SK-N-SH (cell line): ENCODE measurements around the gene GAPVD1. TPM values are rescaled to one million over a fixed set of nuclear protein-coding genes. Genes with fewer than 3 reads are reported as not detected.
"Not testable (repeated sequence)": the region's sequence is repeated elsewhere in the genome, so short reads cannot be mapped to it uniquely, and the experiment has no call there.

Experiments used
- CTCF ChIA-PET: fragments of 300-600, 350-600 bp; formaldehyde crosslinking; extraction: SDS; loops from one replicate; lab custom pipeline; 2021; lab: Yijun Ruan, JAX
- POLR2A ChIA-PET: fragments of 350-600 bp; sonication (Branson Sonifier 250); formaldehyde crosslinking; extraction: SDS; loops from one replicate; lab custom pipeline; 2020; ENCODE audit warnings: antibody characterized with exemption, inconsistent platforms; lab: Yijun Ruan, JAX
- DNase-seq: peaks from one replicate; pipeline ENCODE4 v3.0.0; 2012
- H2AFZ ChIP-seq: fragments of 200-600 bp; sonication (generic); 2 replicates; pipeline ENCODE4 v1.8.1; 2016; ENCODE audit warnings: antibody characterized with exemption, mild to moderate bottlenecking, low read depth
- H3F3A ChIP-seq: fragments of 200-600 bp; sonication (generic); replicated peaks from 2 replicates; pipeline ENCODE3; 2016; ENCODE audit warnings: antibody characterized with exemption, mild to moderate bottlenecking; ENCODE audit not compliant: insufficient read depth
- H3K27ac ChIP-seq, 2 experiments: fragments of 200-500 bp in 1 of 2; fragments of 200-600 bp in 1 of 2; sonication (Bioruptor generic) in 1 of 2; sonication (generic), shearing (Covaris generic) in 1 of 2; 2 replicates each; pipeline versions ENCODE4 v1.5.1 to v1.6.1; 2014 to 2016; ENCODE audit warnings: low read depth in 2 of 2, inconsistent platforms in 1 of 2, low read length in 1 of 2, mild to moderate bottlenecking in 1 of 2, mixed read lengths in 1 of 2
- H3K27me3 ChIP-seq: fragments of 200-600 bp; sonication (generic), shearing (Covaris generic); 2 replicates; pipeline ENCODE4 v1.6.1; 2016; ENCODE audit warnings: mixed run types; ENCODE audit not compliant: insufficient read depth
- H3K36me3 ChIP-seq, 2 experiments: fragments of 200-500 bp in 1 of 2; fragments of 200-600 bp in 1 of 2; sonication (Bioruptor generic) in 1 of 2; sonication (generic) in 1 of 2; replicated peaks in 1 of 2; 2 replicates each; pipeline versions ENCODE3 to v1.5.1; 2014 to 2016; ENCODE audit warnings: low read length in 1 of 2, mild to moderate bottlenecking in 1 of 2; ENCODE audit not compliant: insufficient read depth in 2 of 2, control insufficient read depth in 1 of 2
- H3K4me1 ChIP-seq, 2 experiments: fragments of 200-500 bp in 1 of 2; fragments of 200-600 bp in 1 of 2; sonication (Bioruptor generic) in 1 of 2; sonication (generic), shearing (Covaris generic) in 1 of 2; 2 replicates each; pipeline versions ENCODE4 v1.5.1 to v1.6.1; 2014 to 2016; ENCODE audit warnings: low read depth in 1 of 2, low read length in 1 of 2, mixed run types in 1 of 2; ENCODE audit not compliant: insufficient read depth in 2 of 2, control insufficient read depth in 1 of 2
- H3K4me2 ChIP-seq: fragments of 200-600 bp; sonication (generic), shearing (Covaris generic); 2 replicates; pipeline ENCODE4 v1.6.1; 2017; ENCODE audit warnings: mixed run types
- H3K4me3 ChIP-seq, 2 experiments: fragments of 200-500 bp in 1 of 2; fragments of 200-600 bp in 1 of 2; sonication (Bioruptor generic) in 1 of 2; sonication (generic), shearing (Covaris generic) in 1 of 2; 2 replicates each; pipeline versions ENCODE4 v1.5.1 to v1.8.1; 2014 to 2016; ENCODE audit warnings: low read depth in 2 of 2, inconsistent platforms in 1 of 2, low read length in 1 of 2, mild to moderate bottlenecking in 1 of 2, mixed read lengths in 1 of 2, moderate library complexity in 1 of 2
- H3K79me2 ChIP-seq: fragments of 200-600 bp; sonication (generic); 2 replicates; pipeline ENCODE4 v1.8.1; 2017; ENCODE audit warnings: mild to moderate bottlenecking; ENCODE audit not compliant: insufficient read depth
- H3K9ac ChIP-seq: fragments of 200-600 bp; sonication (generic); 2 replicates; pipeline ENCODE4 v1.6.1; 2017; ENCODE audit warnings: mixed run types
- H3K9me2 ChIP-seq: fragments of 200-600 bp; sonication (generic); 2 replicates; pipeline ENCODE4 v1.6.1; 2017; ENCODE audit warnings: mixed run types
- H3K9me3 ChIP-seq: fragments of 200-600 bp; sonication (generic); 2 replicates; pipeline ENCODE4 v1.6.1; 2017; ENCODE audit warnings: mixed run types, mild to moderate bottlenecking, moderate library complexity
- H4K20me1 ChIP-seq: fragments of 200-600 bp; sonication (generic); 2 replicates; pipeline ENCODE4 v1.6.1; 2017; ENCODE audit warnings: mild to moderate bottlenecking, mixed run types; ENCODE audit not compliant: insufficient read depth
- EZH2phosphoT487 ChIP-seq: fragments of 200-600 bp; sonication (generic); IDR thresholded peaks from 2 replicates; pipeline ENCODE4 v1.6.1; 2017; ENCODE audit warnings: low read depth, mixed run types, mild to moderate bottlenecking, antibody characterized with exemption, moderate library complexity, borderline replicate concordance
- GABPA ChIP-seq: IDR thresholded peaks from 2 replicates; pipeline ENCODE4 v1.4.0; 2012; ENCODE audit warnings: low read depth, mild to moderate bottlenecking
- MEF2A ChIP-seq: IDR thresholded peaks from 2 replicates; pipeline ENCODE4 v1.4.0; 2012; ENCODE audit warnings: low read depth, borderline replicate concordance
- NFIC ChIP-seq: IDR thresholded peaks from 2 replicates; pipeline ENCODE4 v1.4.0; 2012; ENCODE audit warnings: borderline replicate concordance
- RFX5 ChIP-seq: IDR thresholded peaks from 2 replicates; pipeline ENCODE4 v1.6.1; 2012; ENCODE audit warnings: mild to moderate bottlenecking, improper control_type of control experiment, low read length
- RXRA ChIP-seq: IDR thresholded peaks from 2 replicates; pipeline ENCODE4 v1.4.0; 2012; ENCODE audit warnings: low read depth, mild to moderate bottlenecking, borderline replicate concordance
- SMC3 ChIP-seq: IDR thresholded peaks from 2 replicates; pipeline ENCODE4 v1.6.1; 2012; ENCODE audit warnings: low read depth, low read length, improper control_type of control experiment
- TCF12 ChIP-seq: IDR thresholded peaks from 2 replicates; pipeline ENCODE4 v1.4.0; 2012
- TEAD4 ChIP-seq: IDR thresholded peaks from 2 replicates; pipeline ENCODE4 v1.4.0; 2012; ENCODE audit warnings: mild to moderate bottlenecking, borderline replicate concordance; ENCODE audit not compliant: insufficient read depth
- WGBS: methylation state at CpG from one replicate; pipeline ENCODE4 v1.1.6; 2017; ENCODE audit warnings: low lambda C conversion rate; 5-methylcytosine and 5-hydroxymethylcytosine counted together
- polyA plus RNA-seq, 3 experiments: library from polyadenylated mRNA; depleted of rRNA; stranded (reverse); fragments of >200 nt; gene quantifications; 2 replicates each; pipeline ENCODE4 v1.2.3, GENCODE V29; 2012
- TF ChIP-seq, protein P1 (sequence below): fragments of 200-600 bp; sonication (generic); IDR thresholded peaks from 2 replicates; pipeline ENCODE4 v1.6.1; 2017; ENCODE audit warnings: antibody characterized with exemption, mild to moderate bottlenecking, moderate library complexity
- TF ChIP-seq, protein P2 (sequence below): IDR thresholded peaks from 2 replicates; pipeline ENCODE4 v1.4.0; 2012; ENCODE audit warnings: low read depth
- TF ChIP-seq, protein P3 (sequence below): IDR thresholded peaks from 2 replicates; pipeline ENCODE4; 2012
- TF ChIP-seq, protein P4 (sequence below): fragments of 150-350 bp; IDR thresholded peaks from 2 replicates; pipeline ENCODE4 v1.6.1; 2016; ENCODE audit warnings: mild to moderate bottlenecking, low read depth, low read length

GAPVD1 gene
- polyA plus RNA-seq, 1 of the 3 experiments (the other 2 are of a cell fraction) = 10.5 TPM

DNA sequence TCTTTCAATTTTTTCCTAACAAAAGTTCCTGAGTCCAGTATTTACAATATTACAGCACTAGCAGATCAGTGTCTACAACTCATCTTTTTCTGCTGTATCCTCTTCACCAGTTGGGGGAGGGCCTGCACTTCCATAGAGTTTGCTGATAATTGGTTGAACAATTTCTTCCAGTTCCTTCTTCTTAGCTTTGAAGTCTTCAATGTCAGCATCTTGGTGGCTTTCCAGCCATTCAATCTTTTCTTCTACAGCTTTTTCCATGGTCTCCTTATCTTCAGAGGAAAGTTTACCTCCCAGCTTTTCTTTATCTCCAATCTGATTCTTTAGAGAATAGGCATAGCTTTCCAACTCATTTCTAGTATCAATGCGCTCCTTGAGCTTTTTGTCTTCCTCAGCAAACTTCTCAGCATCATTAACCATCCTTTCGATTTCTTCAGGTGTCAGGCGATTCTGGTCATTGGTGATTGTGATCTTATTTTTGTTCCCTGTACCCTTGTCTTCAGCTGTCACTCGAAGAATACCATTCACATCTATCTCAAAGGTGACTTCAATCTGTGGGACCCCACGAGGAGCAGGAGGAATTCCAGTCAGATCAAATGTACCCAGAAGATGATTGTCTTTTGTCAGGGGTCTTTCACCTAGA, 25.0 kb upstream of the GAPVD1 start:
- TF ChIP-seq, protein P1, sequence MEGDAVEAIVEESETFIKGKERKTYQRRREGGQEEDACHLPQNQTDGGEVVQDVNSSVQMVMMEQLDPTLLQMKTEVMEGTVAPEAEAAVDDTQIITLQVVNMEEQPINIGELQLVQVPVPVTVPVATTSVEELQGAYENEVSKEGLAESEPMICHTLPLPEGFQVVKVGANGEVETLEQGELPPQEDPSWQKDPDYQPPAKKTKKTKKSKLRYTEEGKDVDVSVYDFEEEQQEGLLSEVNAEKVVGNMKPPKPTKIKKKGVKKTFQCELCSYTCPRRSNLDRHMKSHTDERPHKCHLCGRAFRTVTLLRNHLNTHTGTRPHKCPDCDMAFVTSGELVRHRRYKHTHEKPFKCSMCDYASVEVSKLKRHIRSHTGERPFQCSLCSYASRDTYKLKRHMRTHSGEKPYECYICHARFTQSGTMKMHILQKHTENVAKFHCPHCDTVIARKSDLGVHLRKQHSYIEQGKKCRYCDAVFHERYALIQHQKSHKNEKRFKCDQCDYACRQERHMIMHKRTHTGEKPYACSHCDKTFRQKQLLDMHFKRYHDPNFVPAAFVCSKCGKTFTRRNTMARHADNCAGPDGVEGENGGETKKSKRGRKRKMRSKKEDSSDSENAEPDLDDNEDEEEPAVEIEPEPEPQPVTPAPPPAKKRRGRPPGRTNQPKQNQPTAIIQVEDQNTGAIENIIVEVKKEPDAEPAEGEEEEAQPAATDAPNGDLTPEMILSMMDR = 0 out of 2 replicates have a peak, but pooled peaks have one; percentile 14
- TF ChIP-seq, all 33 proteins: peak for 1; not testable (repeated sequence) for 32
- H2AFZ ChIP-seq, H3K9me2 ChIP-seq, H3K27me3 ChIP-seq, H3K9ac ChIP-seq, POLR2A ChIA-PET, H3K9me3 ChIP-seq, DNase-seq: not testable (repeated sequence)
- Histone ChIP-seq H3K79me2 (peaks cover 65% of the 10 kb centered on the region), H3K4me1 (peaks cover 17 to 24% of the 10 kb centered on the region in 2 experiments), H3F3A (peaks cover 50% of the 10 kb centered on the region), H4K20me1 (peaks cover 70% of the 10 kb centered on the region), H3K27ac (peak overlapping the region in 1 of 2 experiments; percentile 96; a peak in 2 of 4 replicates), H3K36me3 (peaks cover 51 to 70% of the 10 kb centered on the region in 2 experiments), H3K4me3 (peak overlapping the region; percentile 15 to 32; a peak in 3 of 4 replicates), H3K4me2 (peak overlapping the region; percentile 92)
- CTCF ChIA-PET = interaction anchor here (2.0 kb wide), 1 partner anchor 33 kb away, joined by 5 read pairs; no protein-coding TSS in a partner anchor
- 77% methylated on average over 5 of the region's 5 CpGs for WGBS

DNA sequence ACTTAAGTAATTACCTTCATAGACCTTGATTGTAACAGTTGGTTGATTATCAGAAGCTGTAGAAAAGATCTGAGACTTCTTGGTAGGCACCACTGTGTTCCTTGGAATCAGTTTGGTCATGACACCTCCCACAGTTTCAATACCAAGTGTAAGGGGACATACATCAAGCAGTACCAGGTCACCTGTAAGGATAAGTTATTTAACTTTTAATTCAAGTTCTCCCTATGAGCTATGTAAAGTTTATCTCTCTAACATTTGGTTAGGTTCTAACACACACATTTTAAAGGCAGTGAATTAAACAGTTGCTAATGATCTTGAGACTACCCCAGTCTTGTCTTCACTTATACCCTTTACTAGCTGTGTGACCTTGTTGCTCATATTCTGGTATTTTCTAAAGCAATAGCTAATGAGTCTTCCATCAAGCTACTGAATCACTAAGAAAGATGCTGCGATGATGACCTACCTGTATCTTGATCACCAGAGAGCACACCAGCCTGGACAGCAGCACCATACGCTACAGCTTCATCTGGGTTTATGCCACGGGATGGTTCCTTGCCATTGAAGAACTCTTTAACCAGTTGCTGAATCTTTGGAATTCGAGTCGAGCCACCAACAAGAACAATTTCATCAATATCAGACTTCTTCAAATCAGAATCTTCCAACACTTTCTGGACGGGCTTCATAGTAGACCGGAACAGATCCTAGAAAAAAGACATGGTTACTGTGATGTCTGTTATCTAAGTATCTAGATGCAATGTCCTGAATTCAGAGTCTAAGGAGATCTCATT, 23.3 kb upstream of the GAPVD1 start:
- H4K20me1 ChIP-seq = peaks cover 70% of the 10 kb centered on the region
- CTCF ChIA-PET = interaction anchor here (2.0 kb wide), 1 partner anchor 31 kb away, joined by 5 read pairs; no protein-coding TSS in a partner anchor
- WGBS = 81% methylated on average over 7 of the region's 7 CpGs
- H3K27me3 ChIP-seq = no peaks in the 10 kb centered on the region
- peak overlapping the region; percentile 83 to 100 for H3K4me3 ChIP-seq
- H3K9me3 ChIP-seq = no peaks in the 10 kb centered on the region
- H3K9me2 ChIP-seq = no peaks in the 10 kb centered on the region
- peaks cover 75% of the 10 kb centered on the region for H3K79me2 ChIP-seq
- H3K36me3 ChIP-seq = peaks cover 48 to 63% of the 10 kb centered on the region in 2 experiments
- H2AFZ ChIP-seq = no peak overlapping the region
- peak overlapping the region; percentile 92 for H3K4me2 ChIP-seq
- peaks cover 20 to 30% of the 10 kb centered on the region in 2 experiments for H3K4me1 ChIP-seq
- peak overlapping the region; percentile 98 for H3K9ac ChIP-seq
- TF ChIP-seq RXRA = no peak
- no peak for TF ChIP-seq MEF2A
- peaks cover 54% of the 10 kb centered on the region for H3F3A ChIP-seq
- POLR2A ChIA-PET = interaction anchor here (1.3 kb wide), 1 partner anchor 48 kb away, joined by 3 read pairs; no protein-coding TSS in a partner anchor
- no peak for DNase-seq
- peak overlapping the region in 1 of 2 experiments; percentile 96; a peak in 1 of 4 replicates for H3K27ac ChIP-seq

DNA sequence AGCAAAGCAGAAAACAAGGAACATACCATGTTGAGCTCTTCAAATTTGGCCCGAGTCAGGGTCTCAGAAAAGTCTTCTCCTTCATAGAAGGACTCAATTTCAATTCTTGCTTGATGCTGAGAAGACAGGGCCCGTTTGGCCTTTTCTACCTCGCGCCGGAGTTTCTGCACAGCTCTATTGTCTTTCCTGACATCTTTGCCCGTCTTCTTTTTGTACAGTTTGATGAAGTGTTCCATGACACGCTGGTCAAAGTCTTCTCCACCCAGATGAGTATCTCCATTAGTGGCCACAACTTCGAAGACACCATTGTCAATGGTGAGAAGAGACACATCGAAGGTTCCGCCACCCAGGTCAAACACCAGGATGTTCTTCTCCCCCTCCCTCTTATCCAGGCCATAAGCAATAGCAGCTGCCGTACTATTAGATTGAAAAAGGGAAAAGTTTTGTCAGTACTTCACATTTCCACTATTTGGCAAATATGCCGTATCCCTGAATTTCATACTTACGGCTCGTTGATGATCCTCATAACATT, 22.6 kb upstream of the GAPVD1 start:
- peak overlapping the region; percentile 92 for H3K4me2 ChIP-seq
- peaks cover 20 to 34% of the 10 kb centered on the region in 2 experiments for H3K4me1 ChIP-seq
- H3K9ac ChIP-seq = peak overlapping the region; percentile 98; the same call in 1 of the 2 replicates
- peak overlapping the region; percentile 83 to 100 for H3K4me3 ChIP-seq
- no peaks in the 10 kb centered on the region for H3K9me2 ChIP-seq
- POLR2A ChIA-PET = no interaction called here
- no peaks in the 10 kb centered on the region for H3K27me3 ChIP-seq
- H3F3A ChIP-seq = peaks cover 58% of the 10 kb centered on the region
- H3K27ac ChIP-seq = peak overlapping the region in 1 of 2 experiments; percentile 96; a peak in 1 of 4 replicates
- peaks cover 75% of the 10 kb centered on the region for H3K79me2 ChIP-seq
- H3K36me3 ChIP-seq = peaks cover 48 to 63% of the 10 kb centered on the region in 2 experiments
- no peaks in the 10 kb centered on the region for H3K9me3 ChIP-seq
- no peak for DNase-seq
- WGBS = 86% methylated on average over 14 of the region's 14 CpGs
- no peak overlapping the region for H2AFZ ChIP-seq
- CTCF ChIA-PET = no interaction called here
- H4K20me1 ChIP-seq = peaks cover 68% of the 10 kb centered on the region
- TF ChIP-seq EZH2phosphoT487 (no peak), SMC3 (no peak), TCF12 (no peak), RFX5 (no peak), MEF2A (no peak), TEAD4 (no peak), RXRA (no peak), NFIC (no peak), GABPA (no peak)
- TF ChIP-seq, protein P2, sequence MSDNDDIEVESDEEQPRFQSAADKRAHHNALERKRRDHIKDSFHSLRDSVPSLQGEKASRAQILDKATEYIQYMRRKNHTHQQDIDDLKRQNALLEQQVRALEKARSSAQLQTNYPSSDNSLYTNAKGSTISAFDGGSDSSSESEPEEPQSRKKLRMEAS = no peak
- TF ChIP-seq, protein P3, sequence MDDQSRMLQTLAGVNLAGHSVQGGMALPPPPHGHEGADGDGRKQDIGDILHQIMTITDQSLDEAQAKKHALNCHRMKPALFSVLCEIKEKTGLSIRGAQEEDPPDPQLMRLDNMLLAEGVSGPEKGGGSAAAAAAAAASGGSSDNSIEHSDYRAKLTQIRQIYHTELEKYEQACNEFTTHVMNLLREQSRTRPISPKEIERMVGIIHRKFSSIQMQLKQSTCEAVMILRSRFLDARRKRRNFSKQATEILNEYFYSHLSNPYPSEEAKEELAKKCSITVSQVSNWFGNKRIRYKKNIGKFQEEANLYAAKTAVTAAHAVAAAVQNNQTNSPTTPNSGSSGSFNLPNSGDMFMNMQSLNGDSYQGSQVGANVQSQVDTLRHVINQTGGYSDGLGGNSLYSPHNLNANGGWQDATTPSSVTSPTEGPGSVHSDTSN = no peak
- TF ChIP-seq, protein P4, sequence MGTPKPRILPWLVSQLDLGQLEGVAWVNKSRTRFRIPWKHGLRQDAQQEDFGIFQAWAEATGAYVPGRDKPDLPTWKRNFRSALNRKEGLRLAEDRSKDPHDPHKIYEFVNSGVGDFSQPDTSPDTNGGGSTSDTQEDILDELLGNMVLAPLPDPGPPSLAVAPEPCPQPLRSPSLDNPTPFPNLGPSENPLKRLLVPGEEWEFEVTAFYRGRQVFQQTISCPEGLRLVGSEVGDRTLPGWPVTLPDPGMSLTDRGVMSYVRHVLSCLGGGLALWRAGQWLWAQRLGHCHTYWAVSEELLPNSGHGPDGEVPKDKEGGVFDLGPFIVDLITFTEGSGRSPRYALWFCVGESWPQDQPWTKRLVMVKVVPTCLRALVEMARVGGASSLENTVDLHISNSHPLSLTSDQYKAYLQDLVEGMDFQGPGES = no peak
